Measurements from ENCODE around the gene SYT9.

Gene SYT9

DNA sequence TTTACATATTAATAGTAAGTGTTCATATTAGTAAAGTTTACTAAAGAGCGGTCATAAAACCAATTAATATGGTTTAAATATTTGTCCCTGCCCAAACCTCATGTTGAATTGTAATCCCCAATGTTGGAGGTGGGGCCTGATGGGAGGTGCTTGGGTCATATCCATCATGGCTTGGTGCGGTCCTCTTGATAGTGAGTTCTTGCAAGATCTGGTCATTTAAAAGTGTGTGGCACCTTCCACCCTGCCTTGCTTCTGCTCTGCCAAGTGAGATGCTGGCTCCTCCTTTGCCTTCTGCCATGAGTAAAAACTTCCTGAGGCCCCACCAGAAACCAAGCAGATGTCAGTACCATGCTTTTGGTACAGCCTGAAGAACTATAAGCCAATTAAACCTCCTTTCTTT is 178.8 kb downstream of the SYT9 start:
- no peak for TF ChIP-seq POLR2AphosphoS5 (IDR thresholded peaks at IDR 0.05; ENCODE audit: low read depth, low read length)
- TF ChIP-seq TAF1 (IDR thresholded peaks at IDR 0.05; ENCODE audit: low read depth, low read length): no peak
- no peak for TF ChIP-seq SPI1 (IDR thresholded peaks at IDR 0.05; ENCODE audit: low read depth, low read length)
- TF ChIP-seq POU2F2 (IDR thresholded peaks at IDR 0.05; ENCODE audit: low read depth, low read length): no peak
- no peak for TF ChIP-seq POLR2A (IDR thresholded peaks at IDR 0.05; ENCODE audit: low read depth, low read length)
- TF ChIP-seq PAX5 (IDR thresholded peaks at IDR 0.05; ENCODE audit: insufficient read depth, low read length, severe bottlenecking): no peak
- FAIRE-seq (no peak), DNase-seq (ENCODE audit: insufficient read length, low spot score) (no peak)

DNA sequence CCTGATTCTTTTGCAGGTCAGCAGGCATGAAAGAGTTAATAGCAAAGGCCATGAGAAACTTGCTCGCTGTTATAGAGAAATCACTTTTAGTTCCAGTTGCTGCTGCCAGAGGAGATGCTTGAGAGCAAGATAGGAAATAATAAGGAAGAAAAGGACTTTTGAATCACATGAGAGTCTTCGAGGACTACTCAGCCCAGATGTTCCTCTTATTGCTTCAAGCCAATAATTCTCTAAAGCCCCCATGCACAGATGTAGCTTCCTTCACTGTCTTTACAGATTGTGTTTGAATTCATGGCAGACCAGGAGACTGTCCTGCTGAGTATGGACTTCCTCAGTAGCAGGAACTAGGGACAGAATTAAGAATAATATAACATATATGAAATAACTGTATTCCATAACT is 183.5 kb downstream of the SYT9 start:
- TF ChIP-seq POU2F2 (IDR thresholded peaks at IDR 0.05; ENCODE audit: low read depth, low read length) (no peak), POLR2AphosphoS5 (IDR thresholded peaks at IDR 0.05; ENCODE audit: low read depth, low read length) (no peak), SPI1 (IDR thresholded peaks at IDR 0.05; ENCODE audit: low read depth, low read length) (no peak), TAF1 (IDR thresholded peaks at IDR 0.05; ENCODE audit: low read depth, low read length) (no peak), PAX5 (IDR thresholded peaks at IDR 0.05; ENCODE audit: insufficient read depth, low read length, severe bottlenecking) (no peak), POLR2A (IDR thresholded peaks at IDR 0.05; ENCODE audit: low read depth, low read length) (no peak)
- no peak for FAIRE-seq
- no peak for DNase-seq (ENCODE audit: insufficient read length, low spot score)

DNA sequence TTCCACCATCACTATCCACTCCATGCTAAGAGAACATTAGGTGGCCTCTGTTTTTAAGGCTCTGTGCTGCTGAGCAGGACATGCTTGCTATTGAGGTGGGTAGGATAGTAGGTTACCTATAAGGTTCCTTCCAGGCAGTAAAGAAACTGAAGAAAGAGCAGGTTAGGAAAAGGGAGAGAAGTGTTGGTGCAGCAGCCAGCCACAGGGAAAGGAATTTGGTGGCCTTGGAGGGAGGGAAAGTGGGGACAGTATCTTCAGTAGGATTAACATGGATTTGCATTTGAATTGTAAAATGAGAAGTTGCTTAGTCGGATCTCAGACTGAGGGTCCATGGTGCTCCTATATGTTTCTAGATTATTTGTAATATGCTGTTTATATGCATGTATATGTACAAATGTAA is 184.4 kb downstream of the SYT9 start:
- no peak for TF ChIP-seq POU2F2 (IDR thresholded peaks at IDR 0.05; ENCODE audit: low read depth, low read length)
- DNase-seq (ENCODE audit: insufficient read length, low spot score) (no peak), FAIRE-seq (no peak)

DNA sequence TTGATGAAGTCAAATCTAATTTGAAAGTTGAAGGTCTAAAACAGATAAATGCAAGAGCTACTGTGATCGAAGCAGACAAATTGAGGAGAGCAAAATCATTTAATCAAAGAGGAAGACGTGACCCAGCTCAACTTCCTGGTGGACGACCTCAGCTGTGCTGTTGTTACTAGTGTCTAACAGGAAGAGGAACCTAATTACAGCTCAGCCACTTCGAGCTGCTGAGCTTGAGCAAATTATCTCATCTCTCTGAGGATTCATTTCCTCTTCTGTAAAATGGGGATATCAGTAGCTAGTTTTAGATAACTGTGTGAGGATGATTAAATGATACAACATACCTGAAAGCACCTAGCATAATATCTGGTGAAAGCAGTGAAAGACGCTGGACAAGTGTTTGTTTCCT is 185.0 kb downstream of the SYT9 start:
- DNase-seq (ENCODE audit: insufficient read length, low spot score) (peak; percentile 29), FAIRE-seq (peak; percentile 95)
- TF ChIP-seq PAX5 (IDR thresholded peaks at IDR 0.05; ENCODE audit: insufficient read depth, low read length, severe bottlenecking): no peak
- no peak for TF ChIP-seq POLR2A (IDR thresholded peaks at IDR 0.05; ENCODE audit: low read depth, low read length)
- TF ChIP-seq TAF1 (IDR thresholded peaks at IDR 0.05; ENCODE audit: low read depth, low read length): no peak
- TF ChIP-seq POU2F2 (IDR thresholded peaks at IDR 0.05; ENCODE audit: low read depth, low read length): no peak
- TF ChIP-seq POLR2AphosphoS5 (IDR thresholded peaks at IDR 0.05; ENCODE audit: low read depth, low read length): no peak
- TF ChIP-seq SPI1 (IDR thresholded peaks at IDR 0.05; ENCODE audit: low read depth, low read length): peak; percentile 68

DNA sequence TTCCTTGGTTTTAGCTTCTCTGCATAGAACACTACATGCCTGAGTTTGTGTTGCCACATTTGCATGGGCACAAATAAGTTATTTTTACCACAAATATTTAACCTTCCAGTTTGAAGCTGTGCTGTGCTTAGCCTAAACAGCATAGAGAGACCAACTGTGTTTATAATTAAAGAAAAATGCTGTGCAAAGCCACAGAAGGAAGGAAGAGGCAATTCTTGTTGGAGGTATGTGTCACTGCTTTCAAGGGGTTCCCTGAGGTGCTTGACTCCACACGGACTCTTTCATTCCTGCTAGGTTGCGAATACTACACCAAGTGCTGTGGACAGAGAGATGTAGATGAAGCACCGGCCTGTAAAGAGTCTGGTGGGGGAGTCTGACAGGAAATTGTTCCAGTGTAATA is 186.0 kb downstream of the SYT9 start:
- FAIRE-seq (no peak), DNase-seq (ENCODE audit: insufficient read length, low spot score) (no peak)
- TF ChIP-seq POU2F2 (IDR thresholded peaks at IDR 0.05; ENCODE audit: low read depth, low read length) (no peak), PAX5 (IDR thresholded peaks at IDR 0.05; ENCODE audit: insufficient read depth, low read length, severe bottlenecking) (no peak), POLR2AphosphoS5 (IDR thresholded peaks at IDR 0.05; ENCODE audit: low read depth, low read length) (no peak), SPI1 (IDR thresholded peaks at IDR 0.05; ENCODE audit: low read depth, low read length) (no peak), POLR2A (IDR thresholded peaks at IDR 0.05; ENCODE audit: low read depth, low read length) (no peak), TAF1 (IDR thresholded peaks at IDR 0.05; ENCODE audit: low read depth, low read length) (no peak)

DNA sequence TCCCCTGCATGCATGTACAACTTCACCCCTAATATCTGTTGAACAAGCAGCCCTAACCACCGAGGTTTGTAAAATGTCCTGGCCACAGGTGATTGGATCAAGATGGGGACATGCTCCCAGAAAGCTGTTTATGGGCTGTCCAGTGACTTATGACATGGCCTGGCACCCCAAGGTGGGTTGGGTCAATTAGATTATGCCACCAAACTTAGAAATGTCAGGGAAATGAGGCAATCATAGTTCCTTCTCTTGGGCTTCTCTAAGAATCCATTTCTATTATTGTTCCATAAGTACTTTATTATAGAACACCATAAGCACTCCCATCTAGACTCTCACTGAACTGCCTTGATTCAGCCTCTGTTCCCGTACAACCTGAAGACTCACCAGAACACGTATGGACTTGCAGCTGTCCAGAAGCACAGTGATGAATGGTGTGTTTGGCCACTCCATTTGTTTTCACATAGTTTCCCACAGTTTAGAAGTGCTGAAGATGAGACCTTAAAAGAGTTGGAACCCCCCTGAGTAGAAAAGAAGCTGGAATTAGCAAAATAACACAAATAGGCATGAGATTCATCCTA is 188.1 kb downstream of the SYT9 start:
- TF ChIP-seq POLR2A (IDR thresholded peaks at IDR 0.05; ENCODE audit: low read depth, low read length): no peak
- no peak for TF ChIP-seq PAX5 (IDR thresholded peaks at IDR 0.05; ENCODE audit: insufficient read depth, low read length, severe bottlenecking)
- FAIRE-seq: no peak
- DNase-seq (ENCODE audit: insufficient read length, low spot score): no peak

DNA sequence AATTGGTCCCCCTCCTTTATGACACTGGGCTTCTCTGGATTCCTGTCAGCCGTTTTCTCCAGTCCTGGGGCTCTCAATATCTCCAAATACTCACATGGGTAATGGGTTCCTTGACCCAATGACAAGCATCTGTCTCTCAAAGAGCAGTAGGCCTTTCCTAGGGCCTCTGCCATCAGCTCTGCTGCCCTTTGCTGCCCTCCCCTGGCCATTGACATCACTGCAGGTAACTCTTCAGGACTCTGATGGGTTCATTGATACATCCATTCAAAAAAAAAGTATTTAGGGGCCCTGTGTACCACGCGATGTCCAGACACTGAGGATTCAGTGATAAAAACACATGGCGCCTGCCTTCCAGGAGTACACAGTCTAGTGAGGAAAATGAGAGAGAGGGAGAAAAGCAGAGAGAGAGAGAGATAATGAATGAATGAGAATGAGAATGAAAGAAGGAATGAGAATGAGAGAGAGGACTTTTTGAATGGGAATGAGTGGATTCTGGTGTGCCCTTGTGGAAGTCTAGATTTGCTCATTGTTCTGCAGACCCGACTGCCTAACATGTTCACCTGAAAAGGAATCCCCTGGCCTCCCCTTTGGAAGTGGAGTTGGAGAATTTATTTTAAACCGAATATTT is 191.0 kb downstream of the SYT9 start:
- TF ChIP-seq PAX5 (IDR thresholded peaks at IDR 0.05; ENCODE audit: insufficient read depth, low read length, severe bottlenecking) (no peak), SPI1 (IDR thresholded peaks at IDR 0.05; ENCODE audit: low read depth, low read length) (no peak), POLR2AphosphoS5 (IDR thresholded peaks at IDR 0.05; ENCODE audit: low read depth, low read length) (no peak), POLR2A (IDR thresholded peaks at IDR 0.05; ENCODE audit: low read depth, low read length) (no peak), POU2F2 (IDR thresholded peaks at IDR 0.05; ENCODE audit: low read depth, low read length) (no peak), TAF1 (IDR thresholded peaks at IDR 0.05; ENCODE audit: low read depth, low read length) (no peak)
- FAIRE-seq (peak; percentile 71), DNase-seq (ENCODE audit: insufficient read length, low spot score) (peak; percentile 44)

DNA sequence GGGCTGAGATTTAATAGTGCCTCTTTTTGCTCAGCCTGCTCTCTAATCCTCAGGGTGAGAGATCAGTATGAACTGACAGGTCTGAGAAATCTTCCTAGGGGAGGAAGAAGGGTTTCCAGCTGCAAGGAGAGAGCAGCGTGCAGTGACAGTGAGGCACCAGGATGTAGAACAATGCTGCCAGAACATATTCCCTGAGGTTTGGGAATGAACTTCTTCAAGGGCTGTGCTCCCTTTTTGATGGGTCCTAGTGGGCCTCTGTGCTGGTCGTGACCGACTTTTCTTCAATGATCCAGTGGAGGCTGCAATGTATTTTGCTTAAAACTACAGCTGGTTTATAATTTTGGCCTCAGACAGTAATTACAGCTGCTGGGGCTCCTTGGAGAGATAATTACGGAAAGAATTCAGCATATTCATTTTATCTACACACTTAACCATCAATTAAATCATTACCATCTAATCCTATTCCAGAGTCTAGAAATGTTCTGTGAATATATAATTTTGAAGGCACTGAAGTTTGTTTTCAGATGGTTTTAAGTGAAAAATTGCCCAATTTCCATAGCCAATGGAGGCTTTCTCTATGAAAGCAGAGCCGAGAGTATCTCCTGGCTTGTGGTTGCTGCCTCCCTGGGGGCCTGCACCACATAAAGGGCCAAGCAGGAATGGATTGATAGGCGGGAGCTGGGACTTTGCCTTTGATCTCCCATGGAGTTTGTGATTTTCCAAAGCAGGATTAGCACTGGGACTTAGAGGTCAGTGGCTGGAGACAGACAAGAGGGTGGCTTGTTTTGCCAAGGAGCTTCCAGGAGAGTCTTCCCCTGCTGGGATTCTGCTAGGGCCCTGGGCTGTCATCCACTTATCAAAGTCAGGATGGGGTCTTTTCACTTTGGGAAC is 192.6 kb downstream of the SYT9 start:
- no peak for DNase-seq (ENCODE audit: insufficient read length, low spot score)
- TF ChIP-seq POLR2AphosphoS5 (IDR thresholded peaks at IDR 0.05; ENCODE audit: low read depth, low read length) (no peak), TAF1 (IDR thresholded peaks at IDR 0.05; ENCODE audit: low read depth, low read length) (no peak), POU2F2 (IDR thresholded peaks at IDR 0.05; ENCODE audit: low read depth, low read length) (no peak), POLR2A (IDR thresholded peaks at IDR 0.05; ENCODE audit: low read depth, low read length) (no peak), SPI1 (IDR thresholded peaks at IDR 0.05; ENCODE audit: low read depth, low read length) (no peak), PAX5 (IDR thresholded peaks at IDR 0.05; ENCODE audit: insufficient read depth, low read length, severe bottlenecking) (no peak)
- FAIRE-seq: no peak

DNA sequence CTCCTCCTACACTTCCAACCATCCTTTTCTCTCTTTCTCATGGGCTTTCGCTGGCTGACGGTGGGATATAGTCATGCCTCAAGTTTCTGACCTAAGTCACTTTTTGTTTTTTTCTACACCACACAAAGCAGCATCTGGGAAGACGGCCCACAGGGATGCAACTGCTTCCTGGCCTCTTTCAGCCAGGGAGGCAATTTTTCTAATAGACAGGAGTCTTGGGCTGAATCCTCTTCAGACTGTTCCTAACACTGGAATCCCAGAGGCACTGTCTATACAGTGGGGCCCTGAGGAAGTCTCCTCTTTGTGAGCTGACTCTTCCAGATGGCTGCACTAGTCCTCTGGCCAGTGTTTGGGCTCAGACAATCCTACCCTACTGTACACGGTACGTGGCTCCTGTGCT is 193.9 kb downstream of the SYT9 start:
- TF ChIP-seq PAX5 (IDR thresholded peaks at IDR 0.05; ENCODE audit: insufficient read depth, low read length, severe bottlenecking) (no peak), SPI1 (IDR thresholded peaks at IDR 0.05; ENCODE audit: low read depth, low read length) (no peak), POU2F2 (IDR thresholded peaks at IDR 0.05; ENCODE audit: low read depth, low read length) (no peak), POLR2A (IDR thresholded peaks at IDR 0.05; ENCODE audit: low read depth, low read length) (no peak), POLR2AphosphoS5 (IDR thresholded peaks at IDR 0.05; ENCODE audit: low read depth, low read length) (no peak), TAF1 (IDR thresholded peaks at IDR 0.05; ENCODE audit: low read depth, low read length) (no peak)
- DNase-seq (ENCODE audit: insufficient read length, low spot score) (no peak), FAIRE-seq (no peak)
